HG03521 (cell line): ENCODE results near the gene CHMP4A.

Source experiments
- ATAC-seq: cut with Tn5 transposase; IDR thresholded peaks from one replicate; pipeline ENCODE4 v1.9.1; 2021; ENCODE audit warnings: mild to moderate bottlenecking, moderate library complexity; ENCODE audit not compliant: unreplicated experiment

The CHMP4A gene

GRCh38 chr14:24212924-24213865, at the start of gene CHMP4A:
Gene CHMP4A (minus strand): TSS chr14:24213488. CDS start chr14:24213439, 49 bp downstream.
- peak; percentile 82 for ATAC-seq

GRCh38 chr14:24261969-24262327, 48.7 kb upstream of the CHMP4A start:
- no peak for ATAC-seq

GRCh38 chr14:24261256-24261968, 48.1 kb upstream of the CHMP4A start:
- no peak for ATAC-seq

- ATAC-seq, result no peak
Measured at GRCh38 chr14:24260780-24261157, 47.5 kb upstream of the CHMP4A start.

- ATAC-seq, result no peak
Measured at GRCh38 chr14:24260026-24260779, 46.9 kb upstream of the CHMP4A start.

GRCh38 chr14:24259282-24260025, 46.2 kb upstream of the CHMP4A start:
- no peak for ATAC-seq

GRCh38 chr14:24258548-24259265, 45.4 kb upstream of the CHMP4A start:
- ATAC-seq, result no peak

GRCh38 chr14:24258119-24258518, 44.8 kb upstream of the CHMP4A start:
- no peak for ATAC-seq

- ATAC-seq, result no peak
Measured at GRCh38 chr14:24256960-24257359, 43.7 kb upstream of the CHMP4A start.

- ATAC-seq, result no peak
Measured at GRCh38 chr14:24255931-24256711, 42.8 kb upstream of the CHMP4A start.

GRCh38 chr14:24255438-24255837, 42.1 kb upstream of the CHMP4A start:
- ATAC-seq, result no peak

GRCh38 chr14:24254630-24255392, 41.5 kb upstream of the CHMP4A start:
- ATAC-seq, result no peak

GRCh38 chr14:24253936-24254335, 40.6 kb upstream of the CHMP4A start:
- ATAC-seq, result no peak

- ATAC-seq, result no peak
Measured at GRCh38 chr14:24252289-24253124, 39.2 kb upstream of the CHMP4A start.

GRCh38 chr14:24251880-24252288, 38.6 kb upstream of the CHMP4A start:
- no peak for ATAC-seq

- no peak for ATAC-seq
Measured at GRCh38 chr14:24250354-24250753, 37.1 kb upstream of the CHMP4A start.

- no peak for ATAC-seq
Measured at GRCh38 chr14:24249230-24250021, 36.1 kb upstream of the CHMP4A start.
